ENCODE data around the gene TXN.
"Not testable (repeated sequence)": the region's sequence is repeated elsewhere in the genome, so short reads cannot be mapped to it uniquely, and the experiment has no call there.

The TXN gene

GRCh38 chr9:110213413-110214044, 42.8 kb downstream of the TXN start:
- DNase-seq (ENCODE audit: low read depth in 2 of 2, low spot score in 1 of 2) = no peak

GRCh38 chr9:110208031-110208430, 48.3 kb downstream of the TXN start, which contains the start of gene C9orf152:
Gene C9orf152, minus strand, starts transcription at chr9:110208159. Its CDS starts 580 bp downstream, at chr9:110207579.
- DNase-seq (ENCODE audit: low read depth in 2 of 2, low spot score in 1 of 2) = no peak

GRCh38 chr9:110207071-110207641, 49.2 kb downstream of the TXN start:
- no peak for DNase-seq (ENCODE audit: low read depth in 2 of 2, low spot score in 1 of 2)

- DNase-seq (ENCODE audit: low read depth in 2 of 2, low spot score in 1 of 2) = no peak
These were observed 49.9 kb downstream of the TXN start for GRCh38 chr9:110206389-110206788.

GRCh38 chr9:110205612-110206011, 50.7 kb downstream of the TXN start:
- DNase-seq (ENCODE audit: low read depth in 2 of 2, low spot score in 1 of 2) = not testable (repeated sequence)

- DNase-seq (ENCODE audit: low read depth in 2 of 2, low spot score in 1 of 2) = no peak
These were observed 54.1 kb downstream of the TXN start for GRCh38 chr9:110202232-110202631.

- DNase-seq (ENCODE audit: low read depth in 2 of 2, low spot score in 1 of 2) = no peak
These were observed 56.7 kb downstream of the TXN start for GRCh38 chr9:110199643-110200042.

GRCh38 chr9:110198357-110198756, 58.0 kb downstream of the TXN start:
- no peak for DNase-seq (ENCODE audit: low read depth in 2 of 2, low spot score in 1 of 2)

- DNase-seq (ENCODE audit: low read depth in 2 of 2, low spot score in 1 of 2) = no peak
These were observed 58.7 kb downstream of the TXN start for GRCh38 chr9:110197330-110198187.

GRCh38 chr9:110196084-110196499, 60.2 kb downstream of the TXN start:
- DNase-seq (ENCODE audit: low read depth in 2 of 2, low spot score in 1 of 2) = not testable (repeated sequence)

Measured in stimulated activated CD8-positive, alpha-beta memory T cell treated with anti-CD3 and anti-CD28 coated beads, Interleukin-4, amount 100 ng/mL, for 1 hour (primary cell).